Heart left ventricle (tissue), 16 donors: ENCODE results near the gene RFX5. TPM values are rescaled to one million over a fixed set of nuclear protein-coding genes. Genes with fewer than 3 reads are reported as not detected.
A peak's percentile ranks its signal among the peaks of the same experiment; 100 is the strongest.

Experiments
- ATAC-seq, 4 donors: fragments of 200-7000 bp; cut with Tn5 transposase; one replicate each; pipeline ENCODE4 v1.9.1; 2020 to 2022; ENCODE audit warnings: moderate library complexity in 4 of 4, mild to moderate bottlenecking in 3 of 4, moderate number of reproducible peaks in 1 of 4
- DNase-seq, 5 donors: peaks; one replicate each; pipeline ENCODE4 v3.0.0-alpha.2; 2020
- H3K27ac ChIP-seq, 12 donors: fragments of 200-600 bp; sonication (generic) in 4 of 12; one replicate each; pipeline versions ENCODE4 v1.5.0 to v1.8.0; 2016 to 2022; ENCODE audit warnings: mild to moderate bottlenecking in 2 of 12
- H3K27me3 ChIP-seq, 9 donors: fragments of 200-600 bp; sonication (generic) in 2 of 9; one replicate each; pipeline versions ENCODE4 v1.5.1 to v1.8.0; 2016 to 2022; ENCODE audit warnings: mild to moderate bottlenecking in 3 of 9
- H3K36me3 ChIP-seq, 9 donors: fragments of 200-600 bp; sonication (generic) in 2 of 9; one replicate each; pipeline versions ENCODE4 v1.5.0 to v1.8.0; 2018 to 2022; ENCODE audit warnings: mild to moderate bottlenecking in 2 of 9
- H3K4me1 ChIP-seq, 12 donors: fragments of 200-600 bp; sonication (generic) in 4 of 12; one replicate each; pipeline versions ENCODE4 v1.5.0 to v1.8.0; 2016 to 2022; ENCODE audit warnings: mild to moderate bottlenecking in 3 of 12
- H3K4me3 ChIP-seq, 12 donors: fragments of 200-600 bp; sonication (generic) in 4 of 12; one replicate each; pipeline versions ENCODE4 v1.5.0 to v1.8.0; 2017 to 2022; ENCODE audit warnings: mild to moderate bottlenecking in 9 of 12, moderate library complexity in 4 of 12
- H3K9me3 ChIP-seq, 12 donors: fragments of 200-600 bp; sonication (generic) in 4 of 12; one replicate each; pipeline versions ENCODE4 v1.5.0 to v1.8.0; 2016 to 2022; ENCODE audit warnings: mild to moderate bottlenecking in 1 of 12
- CTCF ChIP-seq, 12 donors: fragments of 200-600 bp; sonication (generic) in 4 of 12; IDR thresholded peaks; one replicate each; pipeline versions ENCODE4 v1.5.0 to v1.8.0; 2018 to 2022; ENCODE audit warnings: antibody characterized with exemption in 12 of 12, mild to moderate bottlenecking in 5 of 12
- POLR2A ChIP-seq, 2 donors: fragments of 450-650 bp; IDR thresholded peaks; one replicate each; pipeline ENCODE4 v1.6.1; 2017; ENCODE audit warnings: antibody characterized with exemption in 2 of 2, mild to moderate bottlenecking in 2 of 2, moderate library complexity in 2 of 2
- WGBS, 4 donors: extraction: QIAGEN DNeasy Blood & Tissue Kit in 2 of 4; methylation state at CpG; one replicate each; pipeline versions ENCODE4 v1.1.5 to v1.1.7; 2013 to 2018; 5-methylcytosine and 5-hydroxymethylcytosine counted together
- intact Hi-C, 10 donors: fragments of 100-400 bp; cut with DNase I; formaldehyde crosslinking; loops; one replicate each; pipeline versions ENCODE4 v1.11.1 to v1.14.2; 2022
- polyA plus RNA-seq, 2 donors: library from polyadenylated mRNA; stranded (reverse); fragments of 200-250 nt; gene quantifications; one replicate each; pipeline ENCODE4 v1.2.3, GENCODE V29; 2013
- total RNA-seq, 9 donors: library from RNA; depleted of rRNA in 2 of 9; stranded (reverse); fragments of >200 nt in 2 of 9; fragmentation: NEBNext Ultra II Directional in 3 of 9; extraction: Animal tissue kit (Norgen Biotek cat#: 25700) in 3 of 9; gene quantifications; one replicate each; pipeline versions ENCODE4 v1.1.0 to v1.2.4, GENCODE V29; 2016 to 2023
- donor health status: ischemic (EF 13 %, LVEDD 7.1; RV severe dilation, severe dysfunction).
- donor health status: healthy with polysubstance abuse.
- donor health status: DM: no; HTN: yes; CAD: no.
- donor health status: DM: no; HTN: no; CAD: no.
- donor health status: ischemic (EF 25% LVEDD 6.9; RV normal size, moderate dysfunction).
- donor health status: ischemic (EF 25% LVEDD 5.7; RV mildly dilated, moderate dysfunction).
- donor health status: healthy.
- donor health status: DM: yes; HTN: yes; CAD: no.
- donor health status: ischemic (EF 35%, LVEDD 5.7; RV mildly dilated, moderate dysfunction).
- donor health status: nonischemic (EF 11% LVEDD 7.7; RV severe dilation, severe dysfunction).
- donor health status: DM: yes; HTN: yes; CAD: no.
- donor health status: PGD.
- donor health status: ischemic (EF 29% LVEDD 5.4; RV normal size, mild dysfunction).
- donor health status: nonischemic (EF 23%, LVEDD 6.1; RV moderate dilation, normal function).

Gene RFX5
- total and polyA plus RNA-seq, 11 donors, result 10.8 to 49.3 (median 21.3) TPM

- Histone ChIP-seq H3K4me1 (peaks cover 0 to 29% (median 10%) of the 10 kb centered on the region in 12 donors), H3K9me3 (no peaks in the 10 kb centered on the region), H3K27me3 (no peaks in the 10 kb centered on the region), H3K36me3 (peaks cover 0 to 49% (median 33%) of the 10 kb centered on the region in 9 donors), H3K27ac (peak overlapping the region in 1 of 12 donors; percentile 54), H3K4me3 (no peak overlapping the region)
- TF ChIP-seq POLR2A (IDR thresholded peaks at IDR 0.05) (no peak), CTCF (IDR thresholded peaks at IDR 0.05) (no peak)
- intact Hi-C loops, result loop anchor here in 6 of 10 donors (5.0 to 10.0 kb wide), 4 partner anchors 40 to 147 kb away; partner anchors contain the start of genes PIP5K1A (in 5 of the 6), PSMB4 (in 2 of the 6) and VPS72 (in 1 of the 6)
- DNase-seq, result no peak
- ATAC-seq, result no peak
- WGBS, 4 donors, result 89 to 97% (median 90%) methylated on average over 2 of the region's 2 CpGs
These were observed 5.0 kb downstream of the RFX5 start for GRCh38 chr1:151342021-151342420.

DNA sequence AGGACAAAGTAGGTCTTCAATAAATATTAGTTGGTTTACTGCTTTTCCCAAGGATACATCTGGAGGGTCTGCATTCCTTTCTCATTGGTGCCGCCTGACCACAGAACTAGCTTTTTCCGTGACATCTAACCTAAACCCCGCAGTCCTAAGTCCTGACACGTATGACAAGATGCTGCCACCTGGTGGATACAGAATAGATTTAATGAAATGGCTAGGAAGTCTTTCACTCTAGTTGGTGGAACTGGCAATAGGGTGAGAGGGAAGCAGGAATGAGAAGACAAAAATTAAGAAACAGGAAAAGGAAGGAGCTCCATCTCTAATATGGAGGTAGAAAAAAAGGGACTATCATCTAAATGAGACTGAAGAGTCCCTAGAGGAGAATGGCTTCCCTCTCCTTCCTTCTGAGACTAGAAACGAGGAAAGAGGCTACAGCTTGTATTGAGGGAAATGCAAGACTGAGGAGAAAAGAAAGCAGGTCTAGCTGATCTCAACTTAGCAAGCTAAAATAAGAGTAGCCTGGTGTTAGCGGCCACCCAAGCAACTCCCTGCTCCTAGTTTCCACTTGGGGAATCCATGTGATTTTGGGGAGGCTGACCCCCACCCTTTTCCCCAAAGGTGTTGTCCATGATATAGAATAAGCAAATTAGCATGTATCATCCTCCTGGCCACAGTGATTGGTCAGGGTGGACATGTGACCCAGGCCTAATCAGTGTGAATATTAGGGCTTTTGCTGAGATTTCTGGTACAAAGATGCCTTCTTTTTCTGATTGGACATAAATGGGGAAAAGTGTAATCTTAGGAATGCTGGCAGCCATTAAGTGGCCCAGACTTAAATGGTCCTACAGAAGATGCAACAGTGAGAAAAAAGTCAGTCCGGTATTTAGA is 5.9 kb downstream of the RFX5 start:
- Histone ChIP-seq H3K9me3 (no peaks in the 10 kb centered on the region), H3K4me1 (peaks cover 0 to 24% (median 7%) of the 10 kb centered on the region in 12 donors), H3K27me3 (no peaks in the 10 kb centered on the region), H3K4me3 (no peak overlapping the region), H3K36me3 (peaks cover 0 to 48% (median 33%) of the 10 kb centered on the region in 9 donors), H3K27ac (peak overlapping the region in 2 of 12 donors; percentile 30 to 54)
- WGBS, 4 donors, result 29 to 33% (median 31%) methylated on average over 7 of the region's 7 CpGs
- intact Hi-C loops, result loop anchor here (1.0 to 10.0 kb wide), 9 partner anchors 14 to 146 kb away; partner anchors contain the start of genes PIP5K1A (in 5 of the 10), PSMB4 (in 4 of the 10), PI4KB (in 1 of the 10) and VPS72 (in 1 of the 10)
- DNase-seq (peak in 3 of 5 donors; percentile 33 to 61 (median 43)), ATAC-seq (peak; percentile 85 to 91 (median 88))
- peak; percentile 61 to 81 (median 73) for TF ChIP-seq CTCF (IDR thresholded peaks at IDR 0.05)
- TF ChIP-seq POLR2A (IDR thresholded peaks at IDR 0.05), result no peak

DNA sequence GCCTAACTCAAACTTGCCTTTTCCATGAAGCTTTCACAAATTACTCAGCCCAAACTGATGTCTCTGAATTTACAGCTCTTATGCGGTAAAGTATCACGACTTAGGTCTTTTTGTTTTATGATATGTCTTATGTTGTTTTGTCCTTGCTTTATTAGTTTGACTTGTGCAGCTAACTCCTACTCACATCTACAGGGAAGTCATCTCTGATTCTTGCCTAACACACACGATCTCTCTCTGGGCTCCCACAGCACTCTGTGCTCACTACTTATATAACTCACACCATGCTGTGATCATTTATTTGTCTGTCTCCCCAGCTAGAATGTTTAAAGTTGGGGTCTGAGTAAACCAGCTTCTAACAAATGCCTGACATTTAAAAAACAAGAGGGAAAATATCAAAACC is 10.5 kb downstream of the RFX5 start:
- H3K27me3 ChIP-seq, result no peaks in the 10 kb centered on the region
- H3K36me3 ChIP-seq, result peaks cover 0 to 3% (median 0%) of the 10 kb centered on the region in 9 donors
- no peak overlapping the region for H3K4me3 ChIP-seq
- intact Hi-C loops, result loop anchor here in 1 of 10 donors (10.0 kb wide), 1 partner anchor 142 kb away; the partner anchor contains the start of genes PIP5K1A and VPS72
- no peak for DNase-seq
- no peak for ATAC-seq
- WGBS, 4 donors, result 93 to 97% (median 95%) methylated on average over 3 of the region's 3 CpGs
- TF ChIP-seq CTCF (IDR thresholded peaks at IDR 0.05) (no peak), POLR2A (IDR thresholded peaks at IDR 0.05) (no peak)
- H3K9me3 ChIP-seq, result no peaks in the 10 kb centered on the region
- H3K4me1 ChIP-seq, result peaks cover 0 to 8% (median 3%) of the 10 kb centered on the region in 12 donors
- H3K27ac ChIP-seq, result no peak overlapping the region

- 86 to 90% (median 87%) methylated on average over 5 of the region's 5 CpGs for WGBS, 4 donors
- ATAC-seq, result no peak
These were observed 12.2 kb downstream of the RFX5 start for GRCh38 chr1:151334822-151335221.

More at GRCh38 chr1:151334822-151335221, 12.2 kb downstream of the RFX5 start:
- TF ChIP-seq CTCF (IDR thresholded peaks at IDR 0.05) (no peak), POLR2A (IDR thresholded peaks at IDR 0.05) (no peak)
- Histone ChIP-seq H3K9me3 (no peaks in the 10 kb centered on the region), H3K27me3 (no peaks in the 10 kb centered on the region), H3K27ac (no peak overlapping the region), H3K4me1 (no peaks in the 10 kb centered on the region), H3K4me3 (no peak overlapping the region), H3K36me3 (no peaks in the 10 kb centered on the region)
- intact Hi-C loops, result loop anchor here in 1 of 10 donors (10.0 kb wide), 1 partner anchor 140 kb away; the partner anchor contains the start of genes PIP5K1A and VPS72
- DNase-seq, result no peak
